ENCODE data around the gene CFAP157. TPM values are rescaled to one million over a fixed set of nuclear protein-coding genes. Genes with fewer than 3 reads are reported as not detected.

CFAP157 gene
- total RNA-seq, 1 donor from 2014 or later, result 0.18 TPM

DNA sequence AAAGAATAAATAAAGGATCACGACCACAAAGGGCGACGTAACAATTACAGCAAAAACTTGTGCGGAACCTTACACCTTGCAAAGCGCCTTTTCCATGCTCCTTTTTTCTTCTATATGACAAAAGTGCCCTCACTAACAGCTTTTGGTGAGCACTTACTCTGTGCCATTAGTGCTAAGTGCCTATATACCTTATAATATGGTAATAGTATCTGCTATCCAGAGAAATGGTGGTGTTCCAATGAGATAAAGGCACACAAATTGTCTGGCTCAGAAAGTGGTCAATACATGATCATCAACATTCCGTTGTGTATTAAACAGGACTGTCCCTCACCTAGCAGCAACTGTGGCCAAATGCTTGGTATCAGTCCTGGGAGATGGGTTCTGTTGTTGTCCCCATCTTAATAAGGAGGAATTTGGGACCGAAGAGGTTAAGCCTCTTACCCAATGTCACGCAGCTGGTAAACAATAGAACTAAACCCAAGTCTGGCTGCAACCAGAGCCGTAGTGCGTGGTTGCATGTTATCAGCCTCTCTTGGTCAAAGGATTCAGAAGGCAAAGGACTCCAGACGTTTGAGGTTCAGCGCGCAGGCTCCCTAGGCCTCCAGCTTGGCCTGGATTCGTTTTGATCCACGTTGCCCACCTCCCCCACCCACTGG is 28.9 kb downstream of the CFAP157 start:
- Mint-ChIP-seq H3K4me1 (ENCODE audit: low read depth) (peaks cover 11% of the 10 kb centered on the region), H3K27ac (peak overlapping the region; percentile 95), H3K36me3 (ENCODE audit: low read depth) (peaks cover 18% of the 10 kb centered on the region), H3K9me3 (no peaks in the 10 kb centered on the region), H3K4me3 (ENCODE audit: low read depth) (peak overlapping the region; percentile 91), H3K27me3 (ENCODE audit: low read depth) (no peaks in the 10 kb centered on the region)
- intact Hi-C loops (cut with micrococcal nuclease), result loop anchor here (1.0 to 2.0 kb wide), 5 partner anchors 36 to 186 kb away; partner anchors contain the start of gene STXBP1
- no peak for DNase-seq (ENCODE audit: low spot score)

- H3K4me3 Mint-ChIP-seq (ENCODE audit: low read depth), result no peak overlapping the region
- DNase-seq (ENCODE audit: low spot score), result no peak
- no peaks in the 10 kb centered on the region for H3K9me3 Mint-ChIP-seq
- peaks cover 9% of the 10 kb centered on the region for H3K4me1 Mint-ChIP-seq (ENCODE audit: low read depth)
- peaks cover 32% of the 10 kb centered on the region for H3K36me3 Mint-ChIP-seq (ENCODE audit: low read depth)
- no peak overlapping the region for H3K27ac Mint-ChIP-seq
- H3K27me3 Mint-ChIP-seq (ENCODE audit: low read depth), result no peaks in the 10 kb centered on the region
- intact Hi-C loops (cut with micrococcal nuclease), result no loop called here
Measured at GRCh38 chr9:127738666-127739065, 31.9 kb downstream of the CFAP157 start.

GRCh38 chr9:127739614-127740330 is 33.0 kb downstream of the CFAP157 start:
- Mint-ChIP-seq H3K4me3 (ENCODE audit: low read depth) (no peak overlapping the region), H3K9me3 (no peaks in the 10 kb centered on the region), H3K4me1 (ENCODE audit: low read depth) (peaks cover 5% of the 10 kb centered on the region), H3K36me3 (ENCODE audit: low read depth) (peaks cover 39% of the 10 kb centered on the region), H3K27me3 (ENCODE audit: low read depth) (no peaks in the 10 kb centered on the region), H3K27ac (no peak overlapping the region)
- DNase-seq (ENCODE audit: low spot score), result no peak
- intact Hi-C loops (cut with micrococcal nuclease), result no loop called here

- Mint-ChIP-seq H3K9me3 (no peaks in the 10 kb centered on the region), H3K27me3 (ENCODE audit: low read depth) (no peaks in the 10 kb centered on the region), H3K4me1 (ENCODE audit: low read depth) (no peaks in the 10 kb centered on the region), H3K27ac (no peak overlapping the region), H3K36me3 (ENCODE audit: low read depth) (peaks cover 46% of the 10 kb centered on the region), H3K4me3 (ENCODE audit: low read depth) (no peak overlapping the region)
- no peak for DNase-seq (ENCODE audit: low spot score)
- intact Hi-C loops (cut with micrococcal nuclease), result no loop called here
Measured at GRCh38 chr9:127741831-127742434, 35.1 kb downstream of the CFAP157 start.

DNA sequence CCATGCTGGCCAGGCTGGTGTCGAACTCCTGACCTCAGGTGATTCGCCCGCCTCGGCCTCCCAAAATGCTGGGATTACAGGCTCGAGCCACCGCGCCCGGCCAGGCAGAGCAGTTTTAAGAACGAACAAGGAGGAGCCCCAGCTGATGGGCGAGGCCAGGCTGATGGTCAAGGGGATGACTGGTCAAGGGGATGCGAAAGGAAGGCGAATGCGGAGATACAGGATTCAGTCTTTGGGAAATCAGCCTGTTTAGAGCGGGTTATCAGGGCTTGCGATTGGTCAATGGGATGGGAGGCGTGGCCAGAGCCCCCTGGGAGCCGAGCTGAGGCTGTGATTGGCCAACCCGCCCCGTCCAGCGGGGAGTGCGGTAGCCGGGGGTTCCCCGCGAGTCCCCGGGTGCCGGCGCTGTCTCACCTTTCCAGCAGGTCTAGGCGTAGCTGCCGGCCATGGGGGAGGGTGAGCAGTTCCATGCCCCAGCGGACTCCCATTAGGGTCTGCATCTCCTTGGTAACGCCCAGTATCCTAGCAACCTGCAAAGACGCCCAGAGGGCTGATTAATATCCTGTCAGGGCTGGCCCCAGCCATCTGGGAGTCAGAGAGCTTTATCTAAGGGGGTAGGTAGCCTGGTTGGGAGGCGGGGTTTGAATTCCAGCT is 35.8 kb downstream of the CFAP157 start:
- no peak for DNase-seq (ENCODE audit: low spot score)
- no peak overlapping the region for H3K4me3 Mint-ChIP-seq (ENCODE audit: low read depth)
- intact Hi-C loops (cut with micrococcal nuclease), result no loop called here
- no peaks in the 10 kb centered on the region for H3K27me3 Mint-ChIP-seq (ENCODE audit: low read depth)
- no peak overlapping the region for H3K27ac Mint-ChIP-seq
- no peaks in the 10 kb centered on the region for H3K4me1 Mint-ChIP-seq (ENCODE audit: low read depth)
- peaks cover 49% of the 10 kb centered on the region for H3K36me3 Mint-ChIP-seq (ENCODE audit: low read depth)
- no peaks in the 10 kb centered on the region for H3K9me3 Mint-ChIP-seq

DNA sequence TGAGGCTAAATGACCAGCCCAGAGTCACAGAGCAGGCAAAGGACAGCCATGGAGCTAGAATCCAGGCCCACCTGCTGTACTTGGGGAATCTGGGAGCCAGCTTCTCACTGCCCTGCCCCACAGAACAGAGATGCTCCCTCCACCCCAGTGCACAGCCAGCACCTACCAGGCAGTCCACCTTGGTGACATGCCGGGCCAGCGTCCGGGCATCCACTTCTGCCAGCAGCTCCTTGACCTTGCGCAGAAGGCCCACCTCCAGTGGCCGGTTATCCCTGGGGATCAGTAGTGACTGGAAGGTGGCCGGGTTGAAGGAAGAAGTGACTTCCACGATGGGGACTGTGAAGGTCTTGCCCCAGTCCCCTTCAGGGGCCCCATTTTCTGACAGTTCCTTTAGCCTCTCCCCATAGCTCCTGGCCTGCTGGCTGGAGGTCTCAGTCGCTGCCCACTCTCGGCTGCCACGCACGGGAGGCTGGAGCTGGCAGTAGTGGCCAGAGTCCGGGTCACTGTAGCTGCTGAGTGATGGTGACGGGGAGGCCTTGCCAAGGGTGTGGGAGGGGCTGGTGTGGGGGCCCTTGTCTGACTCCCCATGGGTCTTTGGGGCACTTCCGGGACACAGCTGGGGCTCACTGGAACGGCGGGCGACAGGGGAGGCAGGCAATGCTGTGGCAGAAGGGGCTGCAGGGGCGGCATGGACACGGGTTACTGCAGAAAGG is 37.8 kb downstream of the CFAP157 start:
- Mint-ChIP-seq H3K27me3 (ENCODE audit: low read depth) (no peaks in the 10 kb centered on the region), H3K4me1 (ENCODE audit: low read depth) (no peaks in the 10 kb centered on the region), H3K9me3 (no peaks in the 10 kb centered on the region), H3K36me3 (ENCODE audit: low read depth) (peaks cover 54% of the 10 kb centered on the region), H3K27ac (peak overlapping the region; percentile 42), H3K4me3 (ENCODE audit: low read depth) (no peak overlapping the region)
- DNase-seq (ENCODE audit: low spot score), result no peak
- intact Hi-C loops (cut with micrococcal nuclease), result no loop called here

DNA sequence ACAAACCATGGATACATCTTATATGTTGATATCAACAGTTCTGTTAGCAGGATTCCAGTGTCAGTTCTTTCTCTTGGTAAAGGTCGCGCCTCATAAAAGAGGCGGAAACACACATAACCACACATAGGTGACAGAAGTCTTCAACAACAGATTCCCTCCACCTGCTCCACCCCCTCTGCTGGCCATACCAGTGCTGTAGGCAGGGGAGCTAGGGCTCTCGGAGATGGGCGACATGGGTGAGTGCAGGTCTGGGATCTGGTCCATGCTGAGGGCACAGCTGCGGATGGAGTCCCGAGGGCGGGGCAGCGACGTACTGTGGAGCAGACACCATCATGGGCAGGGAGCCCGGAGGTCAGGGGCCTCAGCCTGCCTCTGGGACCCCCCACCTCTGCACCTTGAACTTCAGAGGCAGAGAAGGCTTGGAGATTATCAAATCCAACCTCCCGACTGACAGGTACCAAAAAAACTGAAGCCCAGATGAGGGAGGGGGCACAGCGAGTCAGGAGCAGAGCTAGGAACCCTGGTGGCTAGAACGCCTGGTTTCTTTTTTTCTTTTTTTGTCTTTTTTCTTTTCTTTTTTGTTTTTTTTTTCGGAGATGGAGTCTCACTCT is 40.3 kb downstream of the CFAP157 start:
- Mint-ChIP-seq H3K27me3 (ENCODE audit: low read depth) (no peaks in the 10 kb centered on the region), H3K4me1 (ENCODE audit: low read depth) (no peaks in the 10 kb centered on the region), H3K27ac (peak overlapping the region; percentile 38), H3K4me3 (ENCODE audit: low read depth) (no peak overlapping the region), H3K36me3 (ENCODE audit: low read depth) (peaks cover 62% of the 10 kb centered on the region), H3K9me3 (no peaks in the 10 kb centered on the region)
- no peak for DNase-seq (ENCODE audit: low spot score)
- intact Hi-C loops (cut with micrococcal nuclease), result no loop called here

DNA sequence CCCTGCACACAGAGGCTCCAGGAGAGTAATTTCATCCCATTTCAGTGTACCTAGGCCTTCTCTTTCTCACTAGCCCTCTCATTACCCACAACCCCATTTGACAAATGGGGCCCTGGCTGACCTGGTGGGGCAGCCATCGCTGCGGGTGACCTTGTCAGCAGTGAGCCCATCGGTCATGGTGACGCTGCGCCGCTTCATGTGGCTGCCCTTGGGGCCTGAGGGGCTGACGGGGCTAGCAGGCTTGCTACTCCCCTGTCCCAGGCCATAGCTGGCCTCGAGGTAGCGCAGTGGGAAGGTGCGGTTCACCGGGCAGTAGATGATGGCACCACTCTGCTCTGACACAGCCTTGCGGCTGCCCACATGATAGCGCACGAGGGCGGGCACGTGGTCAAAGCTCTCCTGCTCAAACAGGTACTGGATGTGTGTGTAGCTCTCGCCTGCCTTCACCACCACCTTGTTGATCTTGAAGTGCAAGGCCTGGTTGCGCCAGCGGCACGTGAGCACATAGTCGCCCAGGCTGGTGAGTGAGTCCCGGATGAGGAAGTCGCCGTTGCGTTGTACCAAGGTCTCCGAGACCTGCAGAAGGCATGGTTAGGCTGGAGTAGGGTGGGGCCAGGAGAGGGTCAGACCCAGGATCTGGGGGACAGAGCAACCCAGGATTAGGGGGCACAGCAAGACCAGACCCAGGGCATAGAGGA is 42.5 kb downstream of the CFAP157 start:
- intact Hi-C loops (cut with micrococcal nuclease), result no loop called here
- Mint-ChIP-seq H3K4me3 (ENCODE audit: low read depth) (no peak overlapping the region), H3K36me3 (ENCODE audit: low read depth) (peaks cover 52% of the 10 kb centered on the region)

DNA sequence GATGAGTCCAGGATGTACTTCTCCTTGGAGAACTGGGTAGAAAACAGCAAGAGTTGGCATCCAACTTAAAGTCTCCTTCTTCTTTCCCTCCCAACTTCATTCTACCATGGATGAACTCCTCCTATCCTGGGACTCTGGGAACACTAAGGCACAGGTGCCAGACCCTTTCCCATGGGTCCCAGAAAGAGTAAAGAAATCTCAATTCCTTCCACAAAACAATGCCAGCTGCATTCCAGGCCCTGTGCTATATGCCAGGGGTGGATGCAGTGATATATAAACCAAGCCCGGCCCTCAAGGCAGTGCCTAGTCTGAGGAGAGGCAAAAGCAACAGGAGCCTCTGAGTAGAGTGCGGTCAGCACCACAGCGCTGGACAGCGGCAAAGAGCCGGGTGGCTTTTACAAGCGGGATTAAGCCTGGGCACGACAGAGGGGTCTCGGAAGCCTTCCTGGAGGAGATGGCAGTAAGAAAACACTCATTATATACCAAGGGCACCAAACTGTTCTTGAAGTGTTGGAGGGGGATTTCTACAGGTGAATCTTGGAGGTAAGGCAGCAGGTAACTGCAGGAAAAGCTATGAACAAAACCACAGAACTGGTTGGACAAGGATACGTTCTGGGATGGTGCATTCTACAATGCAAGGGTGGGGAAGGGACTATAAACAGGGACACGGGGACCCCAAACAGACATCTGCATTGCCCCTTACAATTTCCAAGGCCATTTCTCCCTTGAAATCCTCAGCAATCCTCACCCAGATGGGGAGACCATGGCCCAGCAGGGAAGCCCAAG is 44.7 kb downstream of the CFAP157 start:
- no peaks in the 10 kb centered on the region for H3K27me3 Mint-ChIP-seq (ENCODE audit: low read depth)
- DNase-seq (ENCODE audit: low spot score), result no peak
- no peak overlapping the region for H3K4me3 Mint-ChIP-seq (ENCODE audit: low read depth)
- peaks cover 43% of the 10 kb centered on the region for H3K36me3 Mint-ChIP-seq (ENCODE audit: low read depth)
- intact Hi-C loops (cut with micrococcal nuclease), result no loop called here
- H3K27ac Mint-ChIP-seq, result no peak overlapping the region
- no peaks in the 10 kb centered on the region for H3K9me3 Mint-ChIP-seq
- H3K4me1 Mint-ChIP-seq (ENCODE audit: low read depth), result no peaks in the 10 kb centered on the region

More for the DNA sequence above, 42.5 kb downstream of the CFAP157 start:
- DNase-seq (ENCODE audit: low spot score), result no peak
- H3K9me3 Mint-ChIP-seq, result no peaks in the 10 kb centered on the region
- H3K27me3 Mint-ChIP-seq (ENCODE audit: low read depth), result no peaks in the 10 kb centered on the region
- no peaks in the 10 kb centered on the region for H3K4me1 Mint-ChIP-seq (ENCODE audit: low read depth)
- no peak overlapping the region for H3K27ac Mint-ChIP-seq

DNA sequence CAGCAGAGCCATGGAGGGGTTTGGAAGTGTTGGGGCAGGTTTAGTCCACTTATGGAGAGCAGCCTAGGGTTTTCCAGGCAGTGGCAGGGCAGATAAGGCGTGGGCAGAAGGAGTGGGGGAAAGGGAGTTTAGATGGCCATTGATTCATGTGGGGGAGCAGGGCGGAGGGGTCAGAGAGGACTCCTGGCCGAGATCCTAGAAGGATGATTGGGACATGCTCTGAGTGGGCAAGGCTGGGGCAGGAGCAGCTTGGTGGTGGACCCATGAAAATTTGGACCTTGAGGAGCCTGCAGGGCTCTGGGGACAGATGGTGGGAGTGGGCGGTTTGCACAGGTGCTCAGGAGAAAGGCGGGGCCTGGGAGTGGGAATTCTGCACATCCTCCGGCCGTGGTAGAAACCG is 46.4 kb downstream of the CFAP157 start:
- H3K27me3 Mint-ChIP-seq (ENCODE audit: low read depth), result no peaks in the 10 kb centered on the region
- no peaks in the 10 kb centered on the region for H3K9me3 Mint-ChIP-seq
- H3K4me3 Mint-ChIP-seq (ENCODE audit: low read depth), result no peak overlapping the region
- peaks cover 29% of the 10 kb centered on the region for H3K36me3 Mint-ChIP-seq (ENCODE audit: low read depth)
- no peaks in the 10 kb centered on the region for H3K4me1 Mint-ChIP-seq (ENCODE audit: low read depth)
- no peak overlapping the region for H3K27ac Mint-ChIP-seq
- intact Hi-C loops (cut with micrococcal nuclease), result no loop called here
- DNase-seq (ENCODE audit: low spot score), result no peak

DNA sequence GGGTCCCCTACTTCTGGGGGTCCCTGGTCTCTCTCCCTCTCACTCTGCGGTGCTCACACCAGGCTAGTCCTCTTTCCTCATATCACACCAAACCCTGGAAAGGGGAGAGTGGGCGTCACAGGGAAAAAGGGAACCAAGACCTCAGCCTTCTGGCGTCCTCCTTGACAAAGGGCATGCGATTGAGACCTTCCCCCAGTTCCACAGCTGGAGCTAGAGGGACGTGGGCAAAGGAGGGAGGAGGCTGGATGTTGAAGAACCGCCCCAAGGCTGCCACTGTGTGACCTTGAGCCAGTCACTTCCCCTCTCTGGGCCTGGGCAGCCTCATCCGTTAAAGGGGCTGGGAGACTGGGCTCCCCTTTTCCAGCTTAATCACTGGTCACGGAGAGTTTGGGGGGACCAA is 46.8 kb downstream of the CFAP157 start:
- intact Hi-C loops (cut with micrococcal nuclease), result no loop called here
- no peak overlapping the region for H3K27ac Mint-ChIP-seq
- H3K4me3 Mint-ChIP-seq (ENCODE audit: low read depth), result no peak overlapping the region

More for the DNA sequence above, 46.8 kb downstream of the CFAP157 start:
- Mint-ChIP-seq H3K9me3 (no peaks in the 10 kb centered on the region), H3K4me1 (ENCODE audit: low read depth) (peaks cover 1% of the 10 kb centered on the region), H3K36me3 (ENCODE audit: low read depth) (peaks cover 27% of the 10 kb centered on the region), H3K27me3 (ENCODE audit: low read depth) (no peaks in the 10 kb centered on the region)
- DNase-seq (ENCODE audit: low spot score), result no peak

All from activated T-helper 2 cell treated with anti-CD3 and anti-CD28 coated beads, Interferon-gamma antibody, Interleukin-2, Interleukin-4, amounts not matched to agents 10 μg/mL and 5 μg/mL and 100 μg/mL, durations not matched to agents 14 hours and 24 hours and 36 hours (primary cell).